HG02884 (cell line): ENCODE results near the gene PPFIA4.

Experiments used
- ATAC-seq: cut with Tn5 transposase; IDR thresholded peaks from one replicate; pipeline ENCODE4 v1.9.1; 2021; ENCODE audit warnings: mild to moderate bottlenecking, moderate library complexity; ENCODE audit not compliant: unreplicated experiment

The PPFIA4 gene

DNA sequence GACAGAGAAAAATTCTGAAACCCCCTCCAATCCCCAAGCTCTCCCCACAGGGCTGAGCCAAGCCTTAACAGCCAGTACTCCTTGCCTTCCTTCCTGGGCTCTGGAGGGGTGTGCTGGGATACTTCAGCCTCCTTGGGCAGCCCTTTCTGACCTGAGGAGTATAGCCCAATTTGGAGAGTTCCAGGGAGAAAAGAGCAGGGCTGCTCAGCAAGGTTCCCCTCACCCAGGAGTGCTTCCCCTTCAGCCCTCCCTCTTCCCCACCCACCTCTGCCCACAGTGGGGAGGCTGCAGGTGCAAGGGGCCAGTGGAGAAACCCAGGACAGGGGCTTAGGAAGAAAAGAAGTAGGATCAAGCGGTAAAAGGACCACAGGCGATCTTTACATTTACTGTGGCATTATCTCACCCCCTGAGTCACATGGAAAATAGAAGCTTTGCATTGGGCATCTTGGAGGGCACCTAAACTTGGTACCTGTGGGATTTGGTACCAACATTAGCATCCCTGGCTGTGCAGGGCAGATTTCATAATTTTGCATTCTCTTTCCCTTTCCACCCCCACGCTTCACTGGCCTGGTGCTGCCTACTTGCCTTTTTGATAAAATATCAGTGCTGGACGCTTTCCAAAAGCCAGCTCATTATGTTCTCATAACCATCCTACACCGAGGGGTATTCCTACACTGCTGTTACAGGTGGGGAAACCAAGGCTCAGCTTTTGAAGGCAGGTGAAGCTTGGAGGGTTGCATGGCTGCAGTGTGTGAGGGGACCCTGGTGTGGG is 98.4 kb downstream of the PPFIA4 start:
- ATAC-seq, result no peak

DNA sequence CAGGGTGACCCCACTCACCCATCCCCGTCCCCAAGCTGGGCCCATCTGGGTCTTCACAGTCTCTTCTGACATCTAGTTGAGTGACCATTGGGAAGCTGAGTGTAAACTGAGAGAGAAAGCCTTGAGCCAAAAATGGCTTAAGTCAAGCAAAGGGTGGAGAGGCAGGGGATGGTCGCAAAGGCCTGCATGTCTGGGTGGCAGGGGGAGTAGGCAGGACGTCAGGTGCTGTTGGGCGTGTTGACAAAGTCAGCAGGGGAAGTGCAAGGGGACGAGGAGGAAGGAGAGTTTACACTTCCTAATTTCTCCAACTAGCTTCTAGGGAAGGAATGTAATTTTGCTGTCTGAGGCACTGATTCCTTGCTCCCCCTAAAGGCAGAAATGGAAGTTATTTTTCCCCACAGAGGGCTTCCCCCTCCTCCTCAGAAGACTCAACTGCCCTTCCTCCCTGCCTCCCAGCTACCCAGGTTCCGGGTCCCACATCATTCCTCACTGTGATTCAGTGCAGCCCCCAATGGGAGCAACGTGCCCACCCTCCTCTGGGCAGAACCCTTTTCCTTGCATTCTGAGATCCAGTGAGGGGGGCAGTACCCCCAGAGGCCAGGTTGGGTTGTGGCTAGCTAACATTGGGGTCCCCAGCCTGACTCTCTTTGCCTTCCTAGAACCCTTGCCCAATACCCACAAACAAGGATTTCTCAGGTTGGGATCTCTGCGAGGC is 100.0 kb downstream of the PPFIA4 start:
- ATAC-seq, result no peak

DNA sequence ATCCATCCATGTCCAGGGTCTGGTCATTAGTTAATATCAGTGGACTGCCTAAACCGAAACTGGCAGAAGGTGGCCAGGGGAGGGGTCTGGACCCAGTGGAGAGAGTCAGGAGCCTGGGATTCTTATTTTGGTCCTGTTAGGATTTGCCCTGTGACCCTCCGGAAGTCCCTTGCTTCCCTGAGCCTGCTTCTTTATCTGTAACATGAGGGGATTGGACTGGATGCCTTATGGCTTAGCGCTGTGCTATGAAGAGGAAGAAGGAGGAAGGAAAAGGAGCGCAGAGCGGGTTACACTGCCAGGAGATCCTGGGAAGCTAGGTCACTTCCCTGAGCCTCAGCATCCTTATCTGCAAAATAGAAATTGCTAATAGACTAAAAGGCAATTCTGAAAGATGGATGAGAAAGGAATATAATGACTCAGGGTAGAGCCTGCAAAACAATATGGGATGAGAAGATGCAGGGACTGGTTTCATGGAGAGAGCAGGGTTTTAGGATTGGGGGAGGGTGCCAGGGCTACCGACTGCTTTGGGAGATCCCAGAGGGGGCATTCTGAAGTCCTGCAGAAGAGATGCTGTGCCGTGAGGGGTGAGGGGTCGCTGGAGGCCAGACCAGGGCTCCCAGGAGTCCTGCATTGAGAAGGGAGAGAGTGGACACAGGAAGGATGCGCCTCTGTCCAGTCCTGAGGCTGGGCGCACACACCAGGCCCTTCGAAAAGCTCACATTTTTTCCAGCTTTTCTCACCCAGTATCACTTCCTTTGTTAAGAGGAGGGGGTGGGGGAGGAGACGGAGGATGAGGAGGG is 100.8 kb downstream of the PPFIA4 start:
- no peak for ATAC-seq

DNA sequence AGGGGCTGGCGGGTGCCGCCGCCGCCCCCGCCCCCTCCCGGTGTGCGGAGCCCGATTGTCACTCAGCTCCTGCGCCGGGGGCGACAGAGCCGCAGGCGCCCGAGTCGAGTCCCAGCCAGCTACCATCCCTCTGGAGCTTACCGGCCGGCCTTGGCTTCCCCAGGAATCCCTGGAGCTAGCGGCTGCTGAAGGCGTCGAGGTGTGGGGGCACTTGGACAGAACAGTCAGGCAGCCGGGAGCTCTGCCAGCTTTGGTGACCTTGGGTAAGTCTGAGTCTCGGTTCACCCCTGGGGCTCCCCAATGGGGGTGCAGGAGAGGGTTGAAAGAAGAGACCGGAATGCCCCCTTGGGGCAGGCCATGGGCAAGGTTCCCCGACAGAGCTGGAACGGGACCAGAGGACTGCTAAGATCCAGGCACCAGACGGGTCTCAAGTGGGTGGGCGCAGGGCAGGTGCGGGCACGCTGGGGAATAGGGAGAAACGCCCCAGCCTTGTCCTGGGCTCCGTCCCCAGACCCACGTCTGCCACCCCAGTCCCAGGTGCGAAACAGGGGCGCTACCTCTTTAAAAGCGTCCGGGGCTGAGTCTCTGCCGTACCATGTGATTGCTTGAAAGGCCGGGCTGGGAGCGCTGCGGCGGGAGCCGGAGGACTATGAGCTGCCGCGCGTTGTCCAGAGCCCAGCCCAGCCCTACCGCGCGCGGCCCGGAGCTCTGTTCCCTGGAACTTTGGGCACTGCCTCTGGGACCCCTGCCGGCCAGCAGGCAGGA is 101.6 kb downstream of the PPFIA4 start, which contains the start of gene ADORA1:
TSS of gene ADORA1 (plus strand) at position 61 of the 765 bp plus-strand sequence. CDS start 1,116 bp downstream, outside the sequence.
- no peak for ATAC-seq

DNA sequence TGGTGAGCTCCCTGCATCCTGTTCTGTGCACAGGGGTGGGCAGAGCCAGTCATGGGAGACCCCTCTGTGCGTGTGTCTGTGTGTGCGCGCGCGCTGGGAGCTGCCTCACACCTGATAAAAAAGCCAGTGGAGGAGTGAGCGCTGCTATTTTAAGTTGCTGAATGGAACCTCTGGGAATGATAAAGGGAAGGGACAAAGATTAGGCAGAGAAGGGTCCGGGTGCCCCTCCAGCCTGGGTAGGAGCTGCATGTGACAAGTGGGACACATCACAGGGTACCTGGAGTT is 102.1 kb downstream of the PPFIA4 start:
- ATAC-seq, result no peak
